Midbrain (tissue), 1 donor: ENCODE results near the gene BRD3OS.

Experiments used
- DNase-seq: peaks from one replicate; lab custom pipeline; 2025; lab: John Stamatoyannopoulos, UW

Gene BRD3OS

GRCh38 chr9:134034215-134035040 lies 9.1 kb downstream of the BRD3OS start:
- DNase-seq: no peak

GRCh38 chr9:134035041-134036039 lies 10.1 kb downstream of the BRD3OS start:
- DNase-seq: no peak

- no peak for DNase-seq
Observed at GRCh38 chr9:134036130-134036529, 10.8 kb downstream of the BRD3OS start.

GRCh38 chr9:134037641-134038040 lies 12.4 kb downstream of the BRD3OS start:
- DNase-seq: no peak

GRCh38 chr9:134039386-134040175 lies 14.3 kb downstream of the BRD3OS start:
- DNase-seq: peak; percentile 21

GRCh38 chr9:134040176-134040565 lies 14.9 kb downstream of the BRD3OS start:
- DNase-seq: no peak

GRCh38 chr9:134040781-134041648 lies 15.7 kb downstream of the BRD3OS start:
- DNase-seq: no peak

GRCh38 chr9:134041649-134041962 lies 16.3 kb downstream of the BRD3OS start:
- DNase-seq: no peak

- no peak for DNase-seq
Observed at GRCh38 chr9:134043531-134043988, 18.3 kb downstream of the BRD3OS start.

GRCh38 chr9:134044944-134045343 lies 19.7 kb downstream of the BRD3OS start:
- DNase-seq: no peak

GRCh38 chr9:134045841-134046544 lies 20.7 kb downstream of the BRD3OS start:
- DNase-seq: no peak

GRCh38 chr9:134046894-134047681 lies 21.8 kb downstream of the BRD3OS start:
- no peak for DNase-seq

- no peak for DNase-seq
Observed at GRCh38 chr9:134047868-134048581, 22.7 kb downstream of the BRD3OS start.

- no peak for DNase-seq
Observed at GRCh38 chr9:134048582-134048968, 23.3 kb downstream of the BRD3OS start.

- DNase-seq: no peak
Observed at GRCh38 chr9:134049236-134049635, 24.0 kb downstream of the BRD3OS start.

- no peak for DNase-seq
Observed at GRCh38 chr9:134049772-134050588, 24.7 kb downstream of the BRD3OS start.

- DNase-seq: no peak
Observed at GRCh38 chr9:134050726-134051125, 25.4 kb downstream of the BRD3OS start.

GRCh38 chr9:134051319-134051718 lies 26.0 kb downstream of the BRD3OS start:
- no peak for DNase-seq
